ENCODE data around the gene ATAD3B.
A peak's percentile ranks its signal among the peaks of the same experiment; 100 is the strongest.

ATAD3B gene

DNA sequence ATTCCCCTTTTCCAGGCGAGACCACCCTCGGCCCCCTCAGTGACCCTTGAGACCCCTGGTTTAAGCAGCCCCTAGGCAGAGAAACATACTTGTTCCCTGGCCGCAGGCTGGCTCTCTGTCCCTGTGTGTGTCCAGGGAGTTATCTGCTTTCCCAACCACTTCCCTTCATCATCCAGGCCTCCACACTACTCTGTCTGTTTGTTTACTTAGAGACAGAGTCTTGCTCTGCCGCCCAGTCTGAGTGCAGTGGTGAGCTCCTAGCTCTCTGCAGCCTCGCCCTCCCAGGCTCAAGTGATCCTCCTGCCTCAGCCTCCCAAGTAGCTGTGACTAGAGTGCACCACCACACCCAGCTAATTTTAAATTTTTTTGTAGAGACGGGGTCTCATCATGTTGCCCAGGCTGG, 41.9 kb upstream of the ATAD3B start (continued):
- TF ChIP-seq, protein P1, sequence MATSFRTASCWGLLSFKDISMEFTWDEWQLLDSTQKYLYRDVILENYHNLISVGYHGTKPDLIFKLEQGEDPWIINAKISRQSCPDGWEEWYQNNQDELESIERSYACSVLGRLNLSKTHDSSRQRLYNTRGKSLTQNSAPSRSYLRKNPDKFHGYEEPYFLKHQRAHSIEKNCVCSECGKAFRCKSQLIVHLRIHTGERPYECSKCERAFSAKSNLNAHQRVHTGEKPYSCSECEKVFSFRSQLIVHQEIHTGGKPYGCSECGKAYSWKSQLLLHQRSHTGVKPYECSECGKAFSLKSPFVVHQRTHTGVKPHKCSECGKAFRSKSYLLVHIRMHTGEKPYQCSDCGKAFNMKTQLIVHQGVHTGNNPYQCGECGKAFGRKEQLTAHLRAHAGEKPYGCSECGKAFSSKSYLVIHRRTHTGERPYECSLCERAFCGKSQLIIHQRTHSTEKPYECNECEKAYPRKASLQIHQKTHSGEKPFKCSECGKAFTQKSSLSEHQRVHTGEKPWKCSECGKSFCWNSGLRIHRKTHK (tag by site-specific recombination; IDR thresholded peaks at IDR 0.05) = no peak
- TF ChIP-seq SETDB1 (IDR thresholded peaks at IDR 0.05; ENCODE audit: insufficient read length, low read length) (peak; percentile 48), ZNF211 (tag by site-specific recombination; IDR thresholded peaks at IDR 0.05; ENCODE audit: low read depth) (no peak), ZNF785 (tag by site-specific recombination; IDR thresholded peaks at IDR 0.05) (no peak), OSR2 (tag by site-specific recombination; IDR thresholded peaks at IDR 0.05) (no peak), ZBTB44 (tag by site-specific recombination; IDR thresholded peaks at IDR 0.05) (no peak), KLF1 (tag by site-specific recombination; IDR thresholded peaks at IDR 0.05) (peak; percentile 73), ZNF341 (tag by site-specific recombination; IDR thresholded peaks at IDR 0.05; ENCODE audit: low read depth) (no peak), ZNF404 (tag by site-specific recombination; IDR thresholded peaks at IDR 0.05) (no peak), ZNF2 (tag by site-specific recombination; IDR thresholded peaks at IDR 0.05) (peak; percentile 93), ZNF626 (tag by site-specific recombination; IDR thresholded peaks at IDR 0.05) (no peak), REPIN1 (tag by site-specific recombination; IDR thresholded peaks at IDR 0.05; ENCODE audit: low read depth) (0 out of 2 replicates have a peak, but pooled peaks have one; percentile 34), KLF7 (tag by site-specific recombination; IDR thresholded peaks at IDR 0.05; ENCODE audit: borderline replicate concordance) (no peak), ZNF121 (tag by site-specific recombination; IDR thresholded peaks at IDR 0.05) (peak; percentile 87), ZNF10 (tag by site-specific recombination; IDR thresholded peaks at IDR 0.05) (no peak), ZNF544 (tag by site-specific recombination; IDR thresholded peaks at IDR 0.05) (no peak), ZNF426 (tag by site-specific recombination; IDR thresholded peaks at IDR 0.05) (no peak), ZNF777 (tag by site-specific recombination; IDR thresholded peaks at IDR 0.05; ENCODE audit: borderline replicate concordance) (no peak), ZBTB21 (tag by site-specific recombination; IDR thresholded peaks at IDR 0.05) (no peak), KLF10 (tag by site-specific recombination; IDR thresholded peaks at IDR 0.05) (no peak), KLF8 (tag by site-specific recombination; IDR thresholded peaks at IDR 0.05) (peak; percentile 46), ZNF37A (tag by site-specific recombination; IDR thresholded peaks at IDR 0.05) (no peak), ZBTB17 (tag by site-specific recombination; IDR thresholded peaks at IDR 0.05) (peak; percentile 67)
- TF ChIP-seq, protein P2, sequence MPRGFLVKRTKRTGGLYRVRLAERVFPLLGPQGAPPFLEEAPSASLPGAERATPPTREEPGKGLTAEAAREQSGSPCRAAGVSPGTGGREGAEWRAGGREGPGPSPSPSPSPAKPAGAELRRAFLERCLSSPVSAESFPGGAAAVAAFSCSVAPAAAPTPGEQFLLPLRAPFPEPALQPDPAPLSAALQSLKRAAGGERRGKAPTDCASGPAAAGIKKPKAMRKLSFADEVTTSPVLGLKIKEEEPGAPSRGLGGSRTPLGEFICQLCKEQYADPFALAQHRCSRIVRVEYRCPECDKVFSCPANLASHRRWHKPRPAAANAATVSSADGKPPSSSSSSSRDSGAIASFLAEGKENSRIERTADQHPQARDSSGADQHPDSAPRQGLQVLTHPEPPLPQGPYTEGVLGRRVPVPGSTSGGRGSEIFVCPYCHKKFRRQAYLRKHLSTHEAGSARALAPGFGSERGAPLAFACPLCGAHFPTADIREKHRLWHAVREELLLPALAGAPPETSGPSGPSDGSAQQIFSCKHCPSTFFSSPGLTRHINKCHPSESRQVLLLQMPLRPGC (tag by site-specific recombination; IDR thresholded peaks at IDR 0.05) = no peak
- TF ChIP-seq, protein P3, sequence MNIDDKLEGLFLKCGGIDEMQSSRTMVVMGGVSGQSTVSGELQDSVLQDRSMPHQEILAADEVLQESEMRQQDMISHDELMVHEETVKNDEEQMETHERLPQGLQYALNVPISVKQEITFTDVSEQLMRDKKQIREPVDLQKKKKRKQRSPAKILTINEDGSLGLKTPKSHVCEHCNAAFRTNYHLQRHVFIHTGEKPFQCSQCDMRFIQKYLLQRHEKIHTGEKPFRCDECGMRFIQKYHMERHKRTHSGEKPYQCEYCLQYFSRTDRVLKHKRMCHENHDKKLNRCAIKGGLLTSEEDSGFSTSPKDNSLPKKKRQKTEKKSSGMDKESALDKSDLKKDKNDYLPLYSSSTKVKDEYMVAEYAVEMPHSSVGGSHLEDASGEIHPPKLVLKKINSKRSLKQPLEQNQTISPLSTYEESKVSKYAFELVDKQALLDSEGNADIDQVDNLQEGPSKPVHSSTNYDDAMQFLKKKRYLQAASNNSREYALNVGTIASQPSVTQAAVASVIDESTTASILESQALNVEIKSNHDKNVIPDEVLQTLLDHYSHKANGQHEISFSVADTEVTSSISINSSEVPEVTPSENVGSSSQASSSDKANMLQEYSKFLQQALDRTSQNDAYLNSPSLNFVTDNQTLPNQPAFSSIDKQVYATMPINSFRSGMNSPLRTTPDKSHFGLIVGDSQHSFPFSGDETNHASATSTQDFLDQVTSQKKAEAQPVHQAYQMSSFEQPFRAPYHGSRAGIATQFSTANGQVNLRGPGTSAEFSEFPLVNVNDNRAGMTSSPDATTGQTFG (tag by site-specific recombination; IDR thresholded peaks at IDR 0.05; ENCODE audit: borderline replicate concordance) = no peak
- TF ChIP-seq, protein P4, sequence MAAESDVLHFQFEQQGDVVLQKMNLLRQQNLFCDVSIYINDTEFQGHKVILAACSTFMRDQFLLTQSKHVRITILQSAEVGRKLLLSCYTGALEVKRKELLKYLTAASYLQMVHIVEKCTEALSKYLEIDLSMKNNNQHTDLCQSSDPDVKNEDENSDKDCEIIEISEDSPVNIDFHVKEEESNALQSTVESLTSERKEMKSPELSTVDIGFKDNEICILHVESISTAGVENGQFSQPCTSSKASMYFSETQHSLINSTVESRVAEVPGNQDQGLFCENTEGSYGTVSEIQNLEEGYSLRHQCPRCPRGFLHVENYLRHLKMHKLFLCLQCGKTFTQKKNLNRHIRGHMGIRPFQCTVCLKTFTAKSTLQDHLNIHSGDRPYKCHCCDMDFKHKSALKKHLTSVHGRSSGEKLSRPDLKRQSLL (tag by site-specific recombination; IDR thresholded peaks at IDR 0.05) = peak; percentile 66; the same call in 1 of the 2 replicates

Measured in HEK293 (cell line).